Endometrial microvascular endothelial cells (primary cell): Measurements from ENCODE around the gene IP6K2. TPM values are rescaled to one million over a fixed set of nuclear protein-coding genes. Genes with fewer than 3 reads are reported as not detected.

ENCODE experiments used
- in situ Hi-C: cut with HindIII; loops from 2 replicates; pipeline ENCODE4 v1.10.0; 2017; ENCODE audit warnings: low sequenced_read_pairs, low pct_unique_long_range_greater_than_20kb; ENCODE audit errors: inconsistent ontology term
- total RNA-seq: library from RNA; depleted of rRNA; stranded (reverse); fragments of >200 nt; gene quantifications from one replicate; pipeline ENCODE4 v1.2.3, GENCODE V29; 2015; ENCODE audit errors: inconsistent ontology term

IP6K2 gene
- total RNA-seq, 1 donor from 2014 or later = 42.0 TPM

GRCh38 chr3:48694610-48695392 lies 22.2 kb downstream of the IP6K2 start:
- in situ Hi-C loops = no loop called here

GRCh38 chr3:48693826-48694225 lies 23.2 kb downstream of the IP6K2 start:
- in situ Hi-C loops = no loop called here

- in situ Hi-C loops = no loop called here
Observed at GRCh38 chr3:48692551-48692950, 24.5 kb downstream of the IP6K2 start.

- in situ Hi-C loops = no loop called here
Observed at GRCh38 chr3:48690846-48691458, 26.1 kb downstream of the IP6K2 start.

- in situ Hi-C loops = no loop called here
Observed at GRCh38 chr3:48689384-48689783, 27.6 kb downstream of the IP6K2 start.

GRCh38 chr3:48688737-48689075 lies 28.3 kb downstream of the IP6K2 start:
- in situ Hi-C loops = no loop called here

GRCh38 chr3:48688032-48688736 lies 28.8 kb downstream of the IP6K2 start:
- in situ Hi-C loops = no loop called here

- in situ Hi-C loops = no loop called here
Observed at GRCh38 chr3:48687220-48687678, 29.8 kb downstream of the IP6K2 start.

- in situ Hi-C loops = no loop called here
Observed at GRCh38 chr3:48686538-48687219, 30.3 kb downstream of the IP6K2 start.

GRCh38 chr3:48685603-48686511 lies 31.2 kb downstream of the IP6K2 start, which contains the start of gene NCKIPSD:
TSS of gene NCKIPSD (minus strand) at chr3:48685915. CDS start at chr3:48685807, 108 bp downstream.
- in situ Hi-C loops = no loop called here

GRCh38 chr3:48685293-48685602 lies 31.8 kb downstream of the IP6K2 start:
- in situ Hi-C loops = no loop called here

GRCh38 chr3:48684480-48685143 lies 32.4 kb downstream of the IP6K2 start:
- in situ Hi-C loops = no loop called here

GRCh38 chr3:48684054-48684349 lies 33.0 kb downstream of the IP6K2 start:
- in situ Hi-C loops = no loop called here

- in situ Hi-C loops = no loop called here
Observed at GRCh38 chr3:48682786-48683185, 34.2 kb downstream of the IP6K2 start.

GRCh38 chr3:48681974-48682610 lies 34.9 kb downstream of the IP6K2 start:
- in situ Hi-C loops = no loop called here

- in situ Hi-C loops = no loop called here
Observed at GRCh38 chr3:48681541-48681880, 35.5 kb downstream of the IP6K2 start.

- in situ Hi-C loops = no loop called here
Observed at GRCh38 chr3:48680811-48681540, 36.0 kb downstream of the IP6K2 start.
